Measurements from ENCODE around the gene PRDM12.

PRDM12 gene

DNA sequence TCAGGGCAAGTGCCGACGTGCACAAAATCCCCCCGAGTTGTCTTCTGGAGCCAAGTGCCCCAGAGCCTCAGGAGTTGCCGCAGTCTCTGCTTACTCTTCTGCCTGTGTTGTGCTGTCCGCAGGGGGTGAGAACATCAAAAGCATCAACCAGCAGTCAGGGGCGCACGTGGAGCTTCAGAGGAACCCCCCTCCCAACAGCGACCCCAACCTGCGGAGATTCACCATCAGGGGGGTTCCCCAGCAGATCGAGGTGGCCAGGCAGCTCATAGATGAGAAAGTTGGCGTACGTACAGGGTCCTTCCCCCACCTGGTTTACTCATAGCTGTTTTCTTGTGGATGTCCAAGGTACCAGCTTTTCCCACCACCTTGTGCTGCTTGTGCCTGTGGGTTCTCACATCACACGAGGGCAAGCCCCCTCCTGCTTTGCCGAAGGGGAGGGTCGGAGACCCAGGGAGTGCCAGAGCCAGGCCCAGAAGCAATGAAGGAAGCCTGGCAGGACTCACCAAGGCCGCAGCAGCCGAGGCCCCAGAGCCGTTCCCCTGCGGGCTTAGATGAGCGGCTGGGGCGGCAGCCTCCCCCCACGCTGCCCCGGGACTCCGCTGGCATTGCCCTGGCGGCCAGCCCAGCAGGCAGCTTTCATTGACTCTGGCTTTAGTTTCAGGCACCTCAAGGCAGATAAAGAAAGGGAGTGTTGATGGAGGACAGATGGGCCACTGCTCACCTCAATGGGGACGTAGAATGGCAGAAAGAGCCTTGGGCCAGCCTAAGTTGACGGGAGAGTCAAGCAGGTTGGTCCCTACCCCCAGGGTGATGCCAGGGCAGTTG is 33.7 kb upstream of the PRDM12 start:
- Histone ChIP-seq H3K4me1 (ENCODE audit: control insufficient read depth, insufficient read depth, low read length) (peaks cover 16% of the 10 kb centered on the region), H3K36me3 (ENCODE audit: control insufficient read depth, insufficient read depth, low read length) (peaks cover 14% of the 10 kb centered on the region), H3K27me3 (ENCODE audit: control insufficient read depth, insufficient read depth, low read length, poor library complexity, severe bottlenecking) (no peaks in the 10 kb centered on the region), H3K4me3 (ENCODE audit: insufficient read depth, low read depth, low read length) (no peak overlapping the region), H3K27ac (ENCODE audit: insufficient read depth, low read depth, low read length, poor library complexity, severe bottlenecking) (no peak overlapping the region), H3K9me3 (ENCODE audit: control insufficient read depth, low read length) (no peaks in the 10 kb centered on the region)
- 87 to 89% methylated on average over 27 of the region's 27 CpGs for WGBS, 2 experiments

DNA sequence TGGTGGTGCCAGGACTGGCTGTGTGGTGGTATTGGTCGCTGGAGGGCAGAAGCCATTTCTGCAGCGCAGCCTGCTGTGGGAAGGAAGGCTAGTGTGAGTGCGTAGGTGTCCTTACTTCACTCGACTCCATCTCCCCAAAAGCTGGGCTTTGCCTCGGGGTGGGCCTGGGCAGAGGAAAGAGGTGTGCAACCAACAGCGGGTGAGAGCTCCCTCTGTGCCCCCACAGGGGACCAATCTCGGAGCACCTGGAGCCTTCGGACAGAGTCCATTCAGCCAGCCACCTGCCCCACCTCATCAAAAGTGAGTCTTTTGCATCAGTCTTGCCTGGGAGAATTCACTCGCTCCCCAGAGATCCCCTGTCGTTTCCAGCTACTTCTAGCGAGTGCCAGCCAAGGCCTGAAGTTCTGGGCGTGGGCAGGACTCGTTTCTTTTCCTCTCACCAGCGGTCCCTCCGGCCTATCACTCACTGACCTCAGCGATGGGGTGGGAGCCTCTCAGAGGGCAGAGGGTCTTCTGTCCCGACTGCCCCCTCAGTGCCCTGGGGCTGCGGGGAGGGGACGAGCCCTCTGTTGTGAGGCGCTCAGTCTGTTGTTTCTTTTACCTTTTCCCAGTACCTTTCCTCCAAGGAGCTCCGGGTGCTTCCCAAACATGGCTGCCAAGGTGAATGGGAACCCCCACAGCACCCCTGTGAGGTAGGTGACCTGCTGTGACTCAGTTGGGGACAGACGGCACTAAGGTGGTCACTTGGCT is 32.9 kb upstream of the PRDM12 start:
- Histone ChIP-seq H3K27me3 (ENCODE audit: control insufficient read depth, insufficient read depth, low read length, poor library complexity, severe bottlenecking) (no peaks in the 10 kb centered on the region), H3K36me3 (ENCODE audit: control insufficient read depth, insufficient read depth, low read length) (peaks cover 19% of the 10 kb centered on the region), H3K9me3 (ENCODE audit: control insufficient read depth, low read length) (no peaks in the 10 kb centered on the region), H3K27ac (ENCODE audit: insufficient read depth, low read depth, low read length, poor library complexity, severe bottlenecking) (no peak overlapping the region), H3K4me1 (ENCODE audit: control insufficient read depth, insufficient read depth, low read length) (peaks cover 16% of the 10 kb centered on the region), H3K4me3 (ENCODE audit: insufficient read depth, low read depth, low read length) (no peak overlapping the region)
- 94 to 95% methylated on average over 22 of the region's 22 CpGs for WGBS, 2 experiments

DNA sequence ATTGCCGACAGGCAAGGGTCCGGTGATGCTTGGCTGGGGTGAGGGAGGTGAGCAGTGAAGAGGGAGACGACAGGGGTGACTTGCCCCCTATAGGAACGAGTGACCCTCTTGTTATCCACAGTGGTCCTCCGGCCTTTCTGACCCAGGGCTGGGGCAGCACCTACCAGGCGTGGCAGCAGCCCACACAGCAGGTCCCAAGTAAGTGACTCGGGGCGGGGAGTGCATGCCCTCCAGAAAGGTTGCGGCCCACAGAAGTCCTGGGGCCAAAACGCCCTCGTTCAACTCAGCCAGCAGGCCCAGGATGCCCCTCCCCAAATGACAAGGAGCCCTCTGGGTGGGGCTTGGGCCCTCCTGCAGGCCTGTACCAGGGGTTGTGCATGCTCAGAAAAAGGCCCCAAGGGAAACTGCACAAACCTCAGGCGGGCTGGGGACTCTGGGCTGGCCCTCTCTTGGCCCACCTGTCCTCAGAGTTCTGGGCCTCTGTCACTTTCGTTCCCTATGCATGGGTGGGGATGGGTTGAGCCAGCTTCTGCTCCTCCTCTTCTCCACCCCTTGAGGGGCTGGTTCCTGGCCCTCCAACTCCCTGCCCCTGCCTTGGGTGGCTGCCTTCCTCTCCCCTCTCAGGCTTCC is 32.2 kb upstream of the PRDM12 start:
- H3K27ac ChIP-seq (ENCODE audit: insufficient read depth, low read depth, low read length, poor library complexity, severe bottlenecking) = no peak overlapping the region
- H3K9me3 ChIP-seq (ENCODE audit: control insufficient read depth, low read length) = no peaks in the 10 kb centered on the region
- WGBS, 2 experiments = 94 to 95% methylated on average over 13 of the region's 13 CpGs
- peaks cover 12% of the 10 kb centered on the region for H3K4me1 ChIP-seq (ENCODE audit: control insufficient read depth, insufficient read depth, low read length)
- H3K36me3 ChIP-seq (ENCODE audit: control insufficient read depth, insufficient read depth, low read length) = peaks cover 19% of the 10 kb centered on the region
- no peaks in the 10 kb centered on the region for H3K27me3 ChIP-seq (ENCODE audit: control insufficient read depth, insufficient read depth, low read length, poor library complexity, severe bottlenecking)
- H3K4me3 ChIP-seq (ENCODE audit: insufficient read depth, low read depth, low read length) = no peak overlapping the region

DNA sequence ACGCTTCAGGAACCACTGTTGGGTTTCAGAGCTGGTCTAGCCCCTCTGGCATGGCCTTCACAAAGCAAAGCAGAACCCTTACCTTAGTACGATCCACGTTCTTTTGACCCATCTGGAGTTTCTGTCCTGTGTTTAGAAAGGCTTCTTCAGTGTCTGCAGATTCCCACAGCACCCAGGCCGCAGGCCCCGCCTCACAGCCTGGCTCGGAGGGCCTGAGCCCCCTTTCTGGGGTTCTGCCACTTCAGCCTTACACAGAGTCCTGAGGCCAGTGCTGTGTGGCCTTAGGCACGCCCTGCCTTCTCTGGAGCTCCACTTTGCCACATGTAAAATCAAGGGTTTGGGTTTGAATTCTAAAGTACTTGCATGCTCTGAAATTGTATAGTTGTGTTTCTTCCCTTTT is 31.6 kb upstream of the PRDM12 start:
- 96 to 98% methylated on average over 7 of the region's 7 CpGs for WGBS, 2 experiments
- Histone ChIP-seq H3K4me3 (ENCODE audit: insufficient read depth, low read depth, low read length) (no peak overlapping the region), H3K9me3 (ENCODE audit: control insufficient read depth, low read length) (no peaks in the 10 kb centered on the region), H3K36me3 (ENCODE audit: control insufficient read depth, insufficient read depth, low read length) (peaks cover 19% of the 10 kb centered on the region), H3K4me1 (ENCODE audit: control insufficient read depth, insufficient read depth, low read length) (peaks cover 10% of the 10 kb centered on the region), H3K27me3 (ENCODE audit: control insufficient read depth, insufficient read depth, low read length, poor library complexity, severe bottlenecking) (no peaks in the 10 kb centered on the region), H3K27ac (ENCODE audit: insufficient read depth, low read depth, low read length, poor library complexity, severe bottlenecking) (no peak overlapping the region)

DNA sequence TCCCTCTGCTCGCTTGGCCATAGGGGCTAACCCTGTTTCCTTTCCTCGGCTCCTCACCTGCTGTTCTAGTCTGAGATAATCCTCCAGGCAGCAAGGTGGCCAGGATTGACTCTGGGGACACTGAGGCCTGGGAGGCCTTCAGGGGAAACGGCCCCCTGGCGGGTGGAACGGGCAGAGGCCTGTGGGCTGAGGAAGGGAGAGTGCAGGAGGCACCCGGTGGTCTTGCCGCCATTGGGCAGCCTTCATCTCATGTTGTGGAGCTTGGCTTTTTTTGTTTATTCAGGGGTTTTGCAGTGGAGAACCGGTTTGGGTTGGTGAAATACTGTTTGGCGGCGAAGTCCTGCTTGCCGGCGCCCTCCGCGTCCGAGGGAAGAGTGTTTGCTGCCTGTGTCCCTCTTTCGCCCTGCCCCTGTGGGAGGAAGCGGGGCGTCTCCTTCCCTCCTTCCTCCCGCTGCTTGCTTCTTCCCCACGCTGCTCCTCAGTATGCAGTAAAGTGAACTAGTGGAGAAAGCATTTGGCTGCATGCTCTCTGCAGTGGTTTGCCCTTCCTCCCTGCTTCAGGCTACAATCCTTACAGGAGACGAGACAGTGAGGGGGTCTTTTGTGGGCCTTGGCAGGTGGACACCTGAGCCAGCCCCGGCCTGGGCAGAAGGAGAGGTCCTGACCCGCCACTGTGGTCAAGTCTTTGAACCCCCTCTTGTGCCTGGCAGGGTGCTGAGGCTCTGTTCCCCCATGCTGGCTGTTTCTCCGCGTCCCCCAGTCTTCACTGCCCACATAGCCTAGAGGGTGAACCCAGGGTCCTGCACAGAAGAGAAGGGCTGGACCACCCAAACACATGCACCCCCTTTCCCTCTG is 30.8 kb upstream of the PRDM12 start:
- H3K4me1 ChIP-seq (ENCODE audit: control insufficient read depth, insufficient read depth, low read length) = peaks cover 12% of the 10 kb centered on the region
- no peak overlapping the region for H3K4me3 ChIP-seq (ENCODE audit: insufficient read depth, low read depth, low read length)
- H3K9me3 ChIP-seq (ENCODE audit: control insufficient read depth, low read length) = no peaks in the 10 kb centered on the region
- 94 to 95% methylated on average over 25 of the region's 25 CpGs for WGBS, 2 experiments
- no peaks in the 10 kb centered on the region for H3K27me3 ChIP-seq (ENCODE audit: control insufficient read depth, insufficient read depth, low read length, poor library complexity, severe bottlenecking)
- H3K27ac ChIP-seq (ENCODE audit: insufficient read depth, low read depth, low read length, poor library complexity, severe bottlenecking) = no peak overlapping the region
- H3K36me3 ChIP-seq (ENCODE audit: control insufficient read depth, insufficient read depth, low read length) = peaks cover 19% of the 10 kb centered on the region

DNA sequence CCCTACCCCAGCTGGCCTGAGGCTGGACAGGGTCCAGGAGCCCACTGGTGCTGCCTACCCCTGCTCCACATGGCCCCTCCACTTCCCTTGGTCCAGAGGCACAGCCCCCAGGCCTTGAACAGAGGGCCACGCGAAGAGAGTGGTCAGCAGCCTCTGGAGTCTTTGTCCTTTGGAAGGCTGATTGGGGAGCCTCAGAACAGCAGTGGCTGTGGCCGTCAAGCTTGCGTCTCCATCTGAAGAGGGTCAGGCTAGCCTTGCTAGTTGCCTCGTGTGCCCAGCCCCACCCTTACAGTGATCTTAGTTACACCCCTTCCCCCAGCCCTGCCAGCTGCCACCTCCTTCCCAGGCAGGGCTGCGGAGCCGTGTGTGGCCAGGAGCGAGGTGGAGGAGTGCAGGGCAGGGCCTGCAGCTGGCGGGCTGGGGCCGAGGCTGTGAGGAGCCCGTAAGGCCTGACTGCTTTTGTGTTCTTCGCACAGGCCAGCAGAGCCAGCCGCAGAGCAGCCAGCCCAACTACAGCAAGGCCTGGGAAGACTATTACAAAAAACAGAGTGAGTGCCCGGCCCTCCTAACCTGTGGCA is 30.1 kb upstream of the PRDM12 start:
- H3K27me3 ChIP-seq (ENCODE audit: control insufficient read depth, insufficient read depth, low read length, poor library complexity, severe bottlenecking) = no peaks in the 10 kb centered on the region
- peaks cover 19% of the 10 kb centered on the region for H3K36me3 ChIP-seq (ENCODE audit: control insufficient read depth, insufficient read depth, low read length)
- WGBS, 2 experiments = 92 to 94% methylated on average over 14 of the region's 14 CpGs
- no peak overlapping the region for H3K4me3 ChIP-seq (ENCODE audit: insufficient read depth, low read depth, low read length)
- H3K4me1 ChIP-seq (ENCODE audit: control insufficient read depth, insufficient read depth, low read length) = peaks cover 12% of the 10 kb centered on the region
- no peaks in the 10 kb centered on the region for H3K9me3 ChIP-seq (ENCODE audit: control insufficient read depth, low read length)
- no peak overlapping the region for H3K27ac ChIP-seq (ENCODE audit: insufficient read depth, low read depth, low read length, poor library complexity, severe bottlenecking)

DNA sequence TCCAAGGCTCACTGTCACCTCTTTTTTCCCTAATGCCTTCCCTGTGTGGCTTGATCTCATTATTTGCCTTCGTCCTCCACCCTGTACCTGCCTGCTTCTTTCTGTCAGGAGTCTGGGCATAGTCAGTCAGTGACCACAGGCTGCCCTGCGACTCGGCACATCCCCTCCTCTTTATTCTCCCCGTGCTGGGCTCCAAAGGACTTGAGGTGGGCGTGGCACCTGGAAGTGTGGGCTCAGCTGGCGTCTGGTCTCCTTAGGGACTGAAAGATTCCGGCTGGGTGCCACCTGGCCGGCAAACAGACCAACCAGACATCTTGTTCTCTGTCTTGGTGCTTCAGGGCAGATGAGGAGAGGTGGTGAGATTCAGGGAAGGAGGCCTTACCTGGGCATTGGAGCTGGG is 29.6 kb upstream of the PRDM12 start:
- H3K9me3 ChIP-seq (ENCODE audit: control insufficient read depth, low read length) = no peaks in the 10 kb centered on the region
- WGBS, 2 experiments = 90 to 91% methylated on average over 8 of the region's 8 CpGs
- H3K36me3 ChIP-seq (ENCODE audit: control insufficient read depth, insufficient read depth, low read length) = peaks cover 19% of the 10 kb centered on the region
- no peak overlapping the region for H3K4me3 ChIP-seq (ENCODE audit: insufficient read depth, low read depth, low read length)
- no peaks in the 10 kb centered on the region for H3K27me3 ChIP-seq (ENCODE audit: control insufficient read depth, insufficient read depth, low read length, poor library complexity, severe bottlenecking)
- no peak overlapping the region for H3K27ac ChIP-seq (ENCODE audit: insufficient read depth, low read depth, low read length, poor library complexity, severe bottlenecking)
- H3K4me1 ChIP-seq (ENCODE audit: control insufficient read depth, insufficient read depth, low read length) = peaks cover 7% of the 10 kb centered on the region

DNA sequence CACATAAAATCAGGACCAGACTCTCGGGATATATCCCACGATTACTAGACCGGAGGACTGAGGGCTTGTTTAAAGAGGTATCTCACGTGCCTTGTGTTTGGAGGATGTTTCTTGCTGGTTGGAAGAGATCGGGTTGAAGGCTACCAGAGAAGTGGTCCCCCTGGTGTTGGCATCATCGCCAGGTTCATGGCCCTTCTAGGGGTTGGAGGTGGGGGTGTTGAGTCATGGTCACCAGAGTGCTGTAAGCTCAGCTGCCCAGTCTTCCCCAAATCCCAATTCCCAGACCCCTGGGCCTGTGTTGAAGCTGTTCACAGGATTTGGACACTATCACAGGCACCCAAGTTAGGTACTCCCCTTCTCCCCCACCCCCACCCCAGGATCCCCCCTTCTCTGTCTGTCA is 29.1 kb upstream of the PRDM12 start:
- H3K36me3 ChIP-seq (ENCODE audit: control insufficient read depth, insufficient read depth, low read length) = peaks cover 19% of the 10 kb centered on the region
- no peaks in the 10 kb centered on the region for H3K27me3 ChIP-seq (ENCODE audit: control insufficient read depth, insufficient read depth, low read length, poor library complexity, severe bottlenecking)
- H3K27ac ChIP-seq (ENCODE audit: insufficient read depth, low read depth, low read length, poor library complexity, severe bottlenecking) = no peak overlapping the region
- H3K4me1 ChIP-seq (ENCODE audit: control insufficient read depth, insufficient read depth, low read length) = peaks cover 3% of the 10 kb centered on the region
- no peaks in the 10 kb centered on the region for H3K9me3 ChIP-seq (ENCODE audit: control insufficient read depth, low read length)
- H3K4me3 ChIP-seq (ENCODE audit: insufficient read depth, low read depth, low read length) = no peak overlapping the region
- 96% methylated on average over 6 of the region's 6 CpGs for WGBS, 2 experiments

DNA sequence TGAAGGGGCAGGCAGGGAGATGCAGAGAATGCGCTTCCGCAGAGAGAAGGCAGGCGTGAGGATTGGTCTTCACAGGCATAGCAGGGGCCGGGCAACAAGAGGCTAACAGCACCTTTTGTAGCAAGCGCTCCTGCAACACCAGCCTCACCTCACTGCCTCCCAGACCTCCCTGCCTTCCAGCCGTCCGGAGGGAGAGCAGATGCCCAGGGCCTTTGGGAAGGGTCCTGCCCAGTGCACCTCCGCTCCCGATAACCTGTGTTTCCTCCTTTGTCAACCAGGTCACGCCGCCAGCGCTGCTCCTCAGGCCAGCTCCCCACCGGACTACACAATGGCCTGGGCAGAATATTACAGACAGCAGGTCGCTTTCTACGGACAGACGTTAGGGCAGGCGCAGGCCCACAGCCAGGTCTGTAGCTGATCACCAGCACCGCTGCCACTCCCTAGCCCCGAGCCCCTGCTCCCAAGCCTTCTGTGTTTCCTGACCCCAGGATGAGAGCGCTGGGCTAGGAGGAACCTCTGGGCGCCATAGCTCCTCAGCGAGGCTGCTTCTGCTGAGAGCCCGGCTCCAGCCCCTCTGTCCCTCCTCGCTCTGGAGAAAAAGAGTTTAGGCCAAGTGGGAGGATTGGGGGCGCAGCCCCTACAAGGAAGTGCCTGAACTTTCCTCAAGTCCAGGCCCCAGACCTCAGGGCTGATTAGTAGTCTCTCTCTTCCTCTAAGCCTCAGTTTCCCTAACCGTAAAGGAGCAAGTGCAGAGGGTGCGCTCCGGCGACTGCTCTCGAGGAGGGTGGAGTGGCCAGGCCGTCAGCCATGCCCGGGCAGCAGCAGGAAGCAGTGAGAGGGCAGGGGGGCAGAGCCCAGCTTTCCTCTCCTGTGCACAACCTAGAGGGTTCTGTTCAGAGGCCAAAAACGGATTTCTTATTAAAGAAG is 28.4 kb upstream of the PRDM12 start:
- Histone ChIP-seq H3K27me3 (ENCODE audit: control insufficient read depth, insufficient read depth, low read length, poor library complexity, severe bottlenecking) (no peaks in the 10 kb centered on the region), H3K36me3 (ENCODE audit: control insufficient read depth, insufficient read depth, low read length) (peaks cover 19% of the 10 kb centered on the region), H3K9me3 (ENCODE audit: control insufficient read depth, low read length) (no peaks in the 10 kb centered on the region), H3K4me1 (ENCODE audit: control insufficient read depth, insufficient read depth, low read length) (peaks cover 3% of the 10 kb centered on the region), H3K27ac (ENCODE audit: insufficient read depth, low read depth, low read length, poor library complexity, severe bottlenecking) (no peak overlapping the region), H3K4me3 (ENCODE audit: insufficient read depth, low read depth, low read length) (no peak overlapping the region)
- 95 to 96% methylated on average over 33 of the region's 33 CpGs for WGBS, 2 experiments
